Fibroblast of the aortic adventitia (primary cell): ENCODE data around the gene CCDC12. TPM values are rescaled to one million over a fixed set of nuclear protein-coding genes. Genes with fewer than 3 reads are reported as not detected.

Experiments
- DNase-seq: peaks from one replicate; pipeline ENCODE4 v3.0.0-alpha.2; 2010; ENCODE audit warnings: low read depth
- H3K4me3 ChIP-seq: 2 replicates; pipeline ENCODE4 v1.5.1; 2011; ENCODE audit warnings: low read depth, mild to moderate bottlenecking, control low read depth, low read length, moderate library complexity
- CTCF ChIP-seq: IDR thresholded peaks from 2 replicates; pipeline ENCODE4 v1.5.1; 2011; ENCODE audit warnings: mild to moderate bottlenecking, low read length, control low read depth, inconsistent platforms; ENCODE audit not compliant: insufficient read depth
- small RNA-seq: library from RNA; depleted of rRNA; stranded (forward); fragments of <200 nt; gene quantifications from one replicate; pipeline ENCODE3, GENCODE V24; 2012
- total RNA-seq: library from RNA; depleted of rRNA; stranded (reverse); fragments of >200 nt; gene quantifications from 2 replicates; pipeline ENCODE4 v1.2.3, GENCODE V29; 2012; ENCODE audit warnings: low replicate concordance

Gene CCDC12
- total RNA-seq, 1 donor, result 21.6 TPM

- TF ChIP-seq CTCF, result no peak
- no peak overlapping the region for H3K4me3 ChIP-seq
- no peak for DNase-seq
These were observed 99.9 kb downstream of the CCDC12 start for GRCh38 chr3:46876313-46877300.

GRCh38 chr3:46875560-46875959 lies 101.0 kb downstream of the CCDC12 start:
- DNase-seq, result no peak
- H3K4me3 ChIP-seq, result no peak overlapping the region
- TF ChIP-seq CTCF, result no peak

- no peak for TF ChIP-seq CTCF
- DNase-seq, result no peak
- no peak overlapping the region for H3K4me3 ChIP-seq
These were observed 102.1 kb downstream of the CCDC12 start for GRCh38 chr3:46874430-46874829.

GRCh38 chr3:46873521-46873920 lies 103.0 kb downstream of the CCDC12 start:
- TF ChIP-seq CTCF, result no peak
- DNase-seq, result no peak
- H3K4me3 ChIP-seq, result no peak overlapping the region

Small RNA genes within 50 kb of the gene (small RNA-seq; reads per million reads assigned to genes)
- not detected for gene AC109583.2

Other genes with a start within 250 kb of the CCDC12 start
- not detected in 2 replicates for gene MYL3, start 113.3 kb downstream of the CCDC12 start, total RNA-seq
- 0.16 TPM in 1 of 2 replicates, not detected in the other for gene PTH1R, start 99.0 kb downstream of the CCDC12 start, total RNA-seq
- 4.4 and 6.4 TPM in 2 replicates for gene NBEAL2, start 2.9 kb upstream of the CCDC12 start, total RNA-seq
- gene SETD2, start 187.4 kb upstream of the CCDC12 start, total RNA-seq, result 37.6 and 83.6 TPM in 2 replicates